ENCODE data around the gene WDR59.

DNA sequence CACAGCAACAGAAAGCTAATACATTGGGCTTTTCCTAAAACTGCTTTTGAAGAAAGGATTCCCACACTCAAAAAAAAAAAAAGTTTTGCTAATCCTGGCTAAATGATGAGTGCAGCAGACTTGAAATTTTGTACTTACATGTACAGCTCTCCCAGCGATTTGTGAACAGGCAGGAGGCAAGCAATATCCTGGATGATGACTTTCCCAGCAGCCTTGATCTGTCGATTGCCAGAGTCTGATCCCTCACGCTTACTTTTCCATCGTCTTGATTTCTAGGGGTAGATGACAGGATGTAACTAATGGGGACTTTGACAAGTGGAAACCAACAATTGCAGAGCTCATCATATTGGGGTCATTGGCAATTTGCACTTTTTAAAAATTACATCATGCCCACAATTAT lies 91.4 kb downstream of the WDR59 start:
- TF ChIP-seq, protein P1, sequence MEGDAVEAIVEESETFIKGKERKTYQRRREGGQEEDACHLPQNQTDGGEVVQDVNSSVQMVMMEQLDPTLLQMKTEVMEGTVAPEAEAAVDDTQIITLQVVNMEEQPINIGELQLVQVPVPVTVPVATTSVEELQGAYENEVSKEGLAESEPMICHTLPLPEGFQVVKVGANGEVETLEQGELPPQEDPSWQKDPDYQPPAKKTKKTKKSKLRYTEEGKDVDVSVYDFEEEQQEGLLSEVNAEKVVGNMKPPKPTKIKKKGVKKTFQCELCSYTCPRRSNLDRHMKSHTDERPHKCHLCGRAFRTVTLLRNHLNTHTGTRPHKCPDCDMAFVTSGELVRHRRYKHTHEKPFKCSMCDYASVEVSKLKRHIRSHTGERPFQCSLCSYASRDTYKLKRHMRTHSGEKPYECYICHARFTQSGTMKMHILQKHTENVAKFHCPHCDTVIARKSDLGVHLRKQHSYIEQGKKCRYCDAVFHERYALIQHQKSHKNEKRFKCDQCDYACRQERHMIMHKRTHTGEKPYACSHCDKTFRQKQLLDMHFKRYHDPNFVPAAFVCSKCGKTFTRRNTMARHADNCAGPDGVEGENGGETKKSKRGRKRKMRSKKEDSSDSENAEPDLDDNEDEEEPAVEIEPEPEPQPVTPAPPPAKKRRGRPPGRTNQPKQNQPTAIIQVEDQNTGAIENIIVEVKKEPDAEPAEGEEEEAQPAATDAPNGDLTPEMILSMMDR (IDR thresholded peaks at IDR 0.05), result no peak
- no peak for TF ChIP-seq POLR2A (IDR thresholded peaks at IDR 0.05)

Data from right lobe of liver (tissue), 4 donors.